ENCODE measurements around the gene IGLON5.

GRCh38 chr19:51330366-51330765 lies 18.9 kb downstream of the IGLON5 start:
- TF ChIP-seq CTCF (IDR thresholded peaks at IDR 0.05) (no peak), NFYB (CRISPR knock-in tag; conservative IDR thresholded peaks at IDR 0.05; ENCODE audit: low read depth) (no peak), SMAD3 (CRISPR knock-in tag; IDR thresholded peaks at IDR 0.05; ENCODE audit: borderline replicate concordance) (no peak), SP1 (CRISPR knock-in tag; conservative IDR thresholded peaks at IDR 0.05) (no peak), ZNF263 (CRISPR knock-in tag; IDR thresholded peaks at IDR 0.05; ENCODE audit: low read depth) (no peak), ZNF138 (CRISPR knock-in tag; conservative IDR thresholded peaks at IDR 0.05) (no peak), CREM (CRISPR knock-in tag; IDR thresholded peaks at IDR 0.05) (no peak), ZNF396 (CRISPR knock-in tag; IDR thresholded peaks at IDR 0.05; ENCODE audit: borderline replicate concordance) (no peak), ATF6 (CRISPR knock-in tag; IDR thresholded peaks at IDR 0.05) (no peak), HMGA2 (CRISPR knock-in tag; IDR thresholded peaks at IDR 0.05) (no peak), TP53 (CRISPR knock-in tag; IDR thresholded peaks at IDR 0.05) (no peak), CREB1 (CRISPR knock-in tag; IDR thresholded peaks at IDR 0.05) (no peak)
- TF ChIP-seq, protein P1, sequence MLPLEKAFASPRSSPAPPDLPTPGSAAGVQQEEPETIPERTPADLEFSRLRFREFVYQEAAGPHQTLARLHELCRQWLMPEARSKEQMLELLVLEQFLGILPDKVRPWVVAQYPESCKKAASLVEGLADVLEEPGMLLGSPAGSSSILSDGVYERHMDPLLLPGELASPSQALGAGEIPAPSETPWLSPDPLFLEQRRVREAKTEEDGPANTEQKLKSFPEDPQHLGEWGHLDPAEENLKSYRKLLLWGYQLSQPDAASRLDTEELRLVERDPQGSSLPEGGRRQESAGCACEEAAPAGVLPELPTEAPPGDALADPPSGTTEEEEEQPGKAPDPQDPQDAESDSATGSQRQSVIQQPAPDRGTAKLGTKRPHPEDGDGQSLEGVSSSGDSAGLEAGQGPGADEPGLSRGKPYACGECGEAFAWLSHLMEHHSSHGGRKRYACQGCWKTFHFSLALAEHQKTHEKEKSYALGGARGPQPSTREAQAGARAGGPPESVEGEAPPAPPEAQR (CRISPR knock-in tag; IDR thresholded peaks at IDR 0.05) = no peak
- TF ChIP-seq, protein P2, sequence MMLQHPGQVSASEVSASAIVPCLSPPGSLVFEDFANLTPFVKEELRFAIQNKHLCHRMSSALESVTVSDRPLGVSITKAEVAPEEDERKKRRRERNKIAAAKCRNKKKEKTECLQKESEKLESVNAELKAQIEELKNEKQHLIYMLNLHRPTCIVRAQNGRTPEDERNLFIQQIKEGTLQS (CRISPR knock-in tag; conservative IDR thresholded peaks at IDR 0.05) = no peak

All from WTC11 (cell line).